ENCODE measurements around the gene HOXA1.

HOXA1 gene

GRCh38 chr7:27142580-27143022 is 46.8 kb upstream of the HOXA1 start:
- ATAC-seq = no peak; the same call in 1 of the 3 replicates
- TF ChIP-seq ZNF8 (CRISPR knock-in tag; IDR thresholded peaks at IDR 0.05) (no peak), CREB5 (CRISPR knock-in tag; IDR thresholded peaks at IDR 0.05; ENCODE audit: low read depth) (no peak), TOX (CRISPR knock-in tag; IDR thresholded peaks at IDR 0.05; ENCODE audit: borderline replicate concordance) (no peak), POU6F1 (CRISPR knock-in tag; IDR thresholded peaks at IDR 0.05; ENCODE audit: borderline replicate concordance, low read depth) (no peak), OSR1 (CRISPR knock-in tag; IDR thresholded peaks at IDR 0.05) (no peak), GLIS3 (CRISPR knock-in tag; IDR thresholded peaks at IDR 0.05) (no peak), CSRNP3 (CRISPR knock-in tag; IDR thresholded peaks at IDR 0.05) (no peak), ZNF565 (CRISPR knock-in tag; conservative IDR thresholded peaks at IDR 0.05; ENCODE audit: low read depth) (no peak), TSHZ2 (CRISPR knock-in tag; IDR thresholded peaks at IDR 0.05) (no peak), ZFP3 (CRISPR knock-in tag; IDR thresholded peaks at IDR 0.05) (no peak), ZC3H10 (CRISPR knock-in tag; IDR thresholded peaks at IDR 0.05) (no peak), SNAI2 (CRISPR knock-in tag; IDR thresholded peaks at IDR 0.05) (no peak)

GRCh38 chr7:27141923-27142579 is 46.3 kb upstream of the HOXA1 start:
- ATAC-seq = no peak
- TF ChIP-seq TOX (CRISPR knock-in tag; IDR thresholded peaks at IDR 0.05; ENCODE audit: borderline replicate concordance) = no peak
- TF ChIP-seq PATZ1 (CRISPR knock-in tag; IDR thresholded peaks at IDR 0.05; ENCODE audit: borderline replicate concordance) = no peak
- no peak for TF ChIP-seq ZC3H10 (CRISPR knock-in tag; IDR thresholded peaks at IDR 0.05)
- TF ChIP-seq SNAI2 (CRISPR knock-in tag; IDR thresholded peaks at IDR 0.05) = no peak
- no peak for TF ChIP-seq POU6F1 (CRISPR knock-in tag; IDR thresholded peaks at IDR 0.05; ENCODE audit: borderline replicate concordance, low read depth)
- no peak for TF ChIP-seq PPARA (CRISPR knock-in tag; IDR thresholded peaks at IDR 0.05; ENCODE audit: borderline replicate concordance)
- TF ChIP-seq CREB5 (CRISPR knock-in tag; IDR thresholded peaks at IDR 0.05; ENCODE audit: low read depth) = no peak
- no peak for TF ChIP-seq ZNF70 (CRISPR knock-in tag; IDR thresholded peaks at IDR 0.05)
- no peak for TF ChIP-seq GLIS3 (CRISPR knock-in tag; IDR thresholded peaks at IDR 0.05)
- TF ChIP-seq BACH2 (CRISPR knock-in tag; IDR thresholded peaks at IDR 0.05; ENCODE audit: borderline replicate concordance) = no peak
- no peak for TF ChIP-seq ZNF565 (CRISPR knock-in tag; conservative IDR thresholded peaks at IDR 0.05; ENCODE audit: low read depth)
- TF ChIP-seq ARNTL (CRISPR knock-in tag; IDR thresholded peaks at IDR 0.05; ENCODE audit: borderline replicate concordance, low read depth) = no peak
- TF ChIP-seq RARB (CRISPR knock-in tag; IDR thresholded peaks at IDR 0.05) = no peak
- no peak for TF ChIP-seq ZNF8 (CRISPR knock-in tag; IDR thresholded peaks at IDR 0.05)
- no peak for TF ChIP-seq OSR1 (CRISPR knock-in tag; IDR thresholded peaks at IDR 0.05)
- no peak for TF ChIP-seq CSRNP3 (CRISPR knock-in tag; IDR thresholded peaks at IDR 0.05)
- TF ChIP-seq ISL1 (CRISPR knock-in tag; IDR thresholded peaks at IDR 0.05) = no peak
